Retinal pigment epithelial cell (primary cell): ENCODE results near the gene CCT6B.
A peak's percentile ranks its signal among the peaks of the same experiment; 100 is the strongest.

Source experiments
- DNase-seq: peaks from one replicate; pipeline ENCODE4 v3.0.0-alpha.2; 2010; ENCODE audit warnings: low read depth
- H3K4me3 ChIP-seq: 2 replicates; pipeline ENCODE4 v1.5.1; 2011; ENCODE audit warnings: mild to moderate bottlenecking, low read length, control low read depth, moderate library complexity
- CTCF ChIP-seq: conservative IDR thresholded peaks from 2 replicates; pipeline ENCODE4 v1.5.1; 2011; ENCODE audit warnings: low read depth, low read length, control low read depth, inconsistent platforms

The CCT6B gene, protein sequence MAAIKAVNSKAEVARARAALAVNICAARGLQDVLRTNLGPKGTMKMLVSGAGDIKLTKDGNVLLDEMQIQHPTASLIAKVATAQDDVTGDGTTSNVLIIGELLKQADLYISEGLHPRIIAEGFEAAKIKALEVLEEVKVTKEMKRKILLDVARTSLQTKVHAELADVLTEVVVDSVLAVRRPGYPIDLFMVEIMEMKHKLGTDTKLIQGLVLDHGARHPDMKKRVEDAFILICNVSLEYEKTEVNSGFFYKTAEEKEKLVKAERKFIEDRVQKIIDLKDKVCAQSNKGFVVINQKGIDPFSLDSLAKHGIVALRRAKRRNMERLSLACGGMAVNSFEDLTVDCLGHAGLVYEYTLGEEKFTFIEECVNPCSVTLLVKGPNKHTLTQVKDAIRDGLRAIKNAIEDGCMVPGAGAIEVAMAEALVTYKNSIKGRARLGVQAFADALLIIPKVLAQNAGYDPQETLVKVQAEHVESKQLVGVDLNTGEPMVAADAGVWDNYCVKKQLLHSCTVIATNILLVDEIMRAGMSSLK

GRCh38 chr17:34961093-34961911, at the start of gene CCT6B, which contains the start of gene ZNF830:
Gene CCT6B (minus strand): TSS chr17:34961460. CDS start chr17:34961393, 67 bp downstream.
Gene ZNF830 (plus strand): TSS chr17:34961540. CDS start chr17:34961567, 27 bp downstream.
- no peak for TF ChIP-seq CTCF
- peak within 1 kb of the TSS; percentile 99 for H3K4me3 ChIP-seq
- DNase-seq = peak; percentile 82

DNA sequence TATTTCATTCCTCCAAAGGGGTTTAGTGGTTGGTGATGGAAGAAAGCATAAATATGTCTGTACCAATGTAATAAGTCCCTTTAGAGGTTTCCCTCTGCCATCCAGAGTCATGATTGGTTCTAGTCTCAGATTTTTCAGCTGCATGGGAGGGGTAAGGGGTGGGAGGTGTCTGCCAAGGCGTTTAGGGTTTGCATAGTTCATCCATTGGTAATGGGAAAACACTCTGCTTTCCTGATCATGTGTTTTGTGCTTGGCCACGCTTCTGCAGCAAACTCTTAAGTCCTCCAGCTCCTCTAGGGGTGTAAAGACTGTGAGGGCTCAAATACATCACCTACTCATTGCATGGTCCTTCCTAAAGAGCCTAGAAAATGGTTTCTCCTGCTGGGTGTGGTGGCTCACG, 48.8 kb upstream of the CCT6B start:
- no peak overlapping the region for H3K4me3 ChIP-seq
- DNase-seq = no peak
- TF ChIP-seq CTCF = no peak

GRCh38 chr17:35006961-35007360, 45.7 kb upstream of the CCT6B start:
- TF ChIP-seq CTCF = no peak
- H3K4me3 ChIP-seq = no peak overlapping the region
- no peak for DNase-seq

GRCh38 chr17:35006345-35006744, 45.1 kb upstream of the CCT6B start:
- no peak overlapping the region for H3K4me3 ChIP-seq
- no peak for TF ChIP-seq CTCF
- DNase-seq = no peak

GRCh38 chr17:35003778-35004177, 42.5 kb upstream of the CCT6B start:
- TF ChIP-seq CTCF = no peak

GRCh38 chr17:35002876-35003551, 41.8 kb upstream of the CCT6B start:
- DNase-seq = no peak
- TF ChIP-seq CTCF = no peak
- H3K4me3 ChIP-seq = no peak overlapping the region

More at GRCh38 chr17:35003778-35004177, 42.5 kb upstream of the CCT6B start:
- no peak overlapping the region for H3K4me3 ChIP-seq
- no peak for DNase-seq
